ENCODE data around the gene FGF13.

The FGF13 gene

GRCh38 chrX:138711399-138712347 lies at the start of gene FGF13:
Gene FGF13 (minus strand): TSS chrX:138711717. CDS start chrX:138711003, 714 bp downstream.
- DNase-seq (ENCODE audit: extremely low read depth, insufficient read length): no peak
- Histone ChIP-seq H3K4me3 (replicated peaks; ENCODE audit: low read depth, low read length) (no peak within 1 kb of the TSS), H3K27me3 (replicated peaks; ENCODE audit: control insufficient read depth, insufficient read depth, low read length) (no peaks in the 10 kb centered on the region), H3K36me3 (ENCODE audit: control insufficient read depth, insufficient read depth, low read length) (no peaks in the 10 kb centered on the region)
- no peak for TF ChIP-seq CTCF (IDR thresholded peaks at IDR 0.05; ENCODE audit: insufficient read depth, low read length, poor library complexity, severe bottlenecking)

- Histone ChIP-seq H3K36me3 (ENCODE audit: control insufficient read depth, insufficient read depth, low read length) (no peaks in the 10 kb centered on the region), H3K4me3 (replicated peaks; ENCODE audit: low read depth, low read length) (no peak overlapping the region), H3K27me3 (replicated peaks; ENCODE audit: control insufficient read depth, insufficient read depth, low read length) (no peaks in the 10 kb centered on the region)
- DNase-seq (ENCODE audit: extremely low read depth, insufficient read length): no peak
- no peak for TF ChIP-seq CTCF (IDR thresholded peaks at IDR 0.05; ENCODE audit: insufficient read depth, low read length, poor library complexity, severe bottlenecking)
These were observed 47.9 kb upstream of the FGF13 start for GRCh38 chrX:138759217-138759943.

DNA sequence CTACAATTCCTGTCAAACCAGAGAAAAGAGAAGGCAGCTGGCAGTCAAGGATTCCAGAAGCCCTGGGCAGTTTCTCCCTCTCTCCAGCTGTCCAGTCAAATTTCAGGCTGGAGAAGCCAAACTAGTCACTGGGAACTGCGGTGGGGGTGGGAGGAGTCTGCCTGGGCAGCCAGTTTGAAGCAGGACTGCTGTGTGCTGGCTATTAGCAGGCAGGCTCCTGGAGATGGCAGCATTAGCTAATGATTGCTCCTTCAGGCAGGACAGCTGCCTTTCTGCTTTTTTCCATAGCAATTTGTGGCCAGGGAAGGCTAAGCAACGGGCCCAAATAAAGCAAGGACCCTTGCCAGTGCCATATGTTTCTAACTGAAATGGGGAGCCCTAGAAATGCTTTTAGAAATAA lies 44.7 kb upstream of the FGF13 start:
- Histone ChIP-seq H3K4me3 (replicated peaks; ENCODE audit: low read depth, low read length) (no peak overlapping the region), H3K27me3 (replicated peaks; ENCODE audit: control insufficient read depth, insufficient read depth, low read length) (no peaks in the 10 kb centered on the region), H3K36me3 (ENCODE audit: control insufficient read depth, insufficient read depth, low read length) (no peaks in the 10 kb centered on the region)
- DNase-seq (ENCODE audit: extremely low read depth, insufficient read length): no peak
- no peak for TF ChIP-seq CTCF (IDR thresholded peaks at IDR 0.05; ENCODE audit: insufficient read depth, low read length, poor library complexity, severe bottlenecking)

GRCh38 chrX:138754861-138755260 lies 43.3 kb upstream of the FGF13 start:
- Histone ChIP-seq H3K4me3 (replicated peaks; ENCODE audit: low read depth, low read length) (no peak overlapping the region), H3K36me3 (ENCODE audit: control insufficient read depth, insufficient read depth, low read length) (no peaks in the 10 kb centered on the region), H3K27me3 (replicated peaks; ENCODE audit: control insufficient read depth, insufficient read depth, low read length) (no peaks in the 10 kb centered on the region)
- TF ChIP-seq CTCF (IDR thresholded peaks at IDR 0.05; ENCODE audit: insufficient read depth, low read length, poor library complexity, severe bottlenecking): no peak
- no peak for DNase-seq (ENCODE audit: extremely low read depth, insufficient read length)

- peak; percentile 55 for TF ChIP-seq CTCF (IDR thresholded peaks at IDR 0.05; ENCODE audit: insufficient read depth, low read length, poor library complexity, severe bottlenecking)
- no peak for DNase-seq (ENCODE audit: extremely low read depth, insufficient read length)
- no peaks in the 10 kb centered on the region for H3K36me3 ChIP-seq (ENCODE audit: control insufficient read depth, insufficient read depth, low read length)
- no peaks in the 10 kb centered on the region for H3K27me3 ChIP-seq (replicated peaks; ENCODE audit: control insufficient read depth, insufficient read depth, low read length)
- H3K4me3 ChIP-seq (replicated peaks; ENCODE audit: low read depth, low read length): no peak overlapping the region
These were observed 37.0 kb upstream of the FGF13 start for GRCh38 chrX:138748480-138748879.
